GM23338 (cell line): ENCODE measurements around the gene SLC4A9. TPM values are rescaled to one million over a fixed set of nuclear protein-coding genes. Genes with fewer than 3 reads are reported as not detected.

Experiments
- ATAC-seq: fragments of 200-7000 bp; cut with Tn5 transposase; 3 replicates; pipeline ENCODE4 v1.9.1; 2020
- DNase-seq: peaks from one replicate; pipeline ENCODE4 v3.0.0-alpha.2; 2015; ENCODE audit warnings: low spot score
- H2AFZ ChIP-seq: fragments of 200-600 bp; sonication (generic); 2 replicates; pipeline ENCODE4 v1.8.0; 2016; ENCODE audit warnings: antibody characterized with exemption, mild to moderate bottlenecking, moderate library complexity
- H3F3A ChIP-seq: fragments of 200-600 bp; sonication (generic); replicated peaks from 2 replicates; pipeline ENCODE4 v1.8.0; 2017; ENCODE audit warnings: antibody characterized with exemption, mixed run types, low read depth
- H3K27ac ChIP-seq: fragments of 200-600 bp; sonication (generic); 2 replicates; pipeline ENCODE4 v1.6.1; 2016; ENCODE audit warnings: low read depth
- H3K27me3 ChIP-seq: fragments of 200-600 bp; sonication (generic); 2 replicates; pipeline ENCODE4 v1.8.0; 2016; ENCODE audit warnings: mild to moderate bottlenecking, mixed run types, moderate library complexity; ENCODE audit not compliant: insufficient read depth
- H3K36me3 ChIP-seq: fragments of 200-600 bp; sonication (generic); 2 replicates; pipeline ENCODE4 v1.8.0; 2016; ENCODE audit warnings: mild to moderate bottlenecking; ENCODE audit not compliant: insufficient read depth
- H3K4me1 ChIP-seq: fragments of 200-600 bp; sonication (generic); 2 replicates; pipeline ENCODE4 v1.8.0; 2016; ENCODE audit warnings: mild to moderate bottlenecking, moderate library complexity; ENCODE audit not compliant: insufficient read depth
- H3K4me2 ChIP-seq: fragments of 200-600 bp; sonication (generic); 2 replicates; pipeline ENCODE4 v1.7.1; 2017; ENCODE audit warnings: mixed run types
- H3K4me3 ChIP-seq: fragments of 200-600 bp; sonication (generic); 2 replicates; pipeline ENCODE4 v1.6.1; 2016; ENCODE audit warnings: mixed run types
- H3K79me2 ChIP-seq: fragments of 200-600 bp; sonication (generic); replicated peaks from 2 replicates; pipeline ENCODE4 v1.8.0; 2017; ENCODE audit warnings: mild to moderate bottlenecking; ENCODE audit not compliant: insufficient read depth
- H3K9me2 ChIP-seq: fragments of 200-600 bp; sonication (generic); 2 replicates; pipeline ENCODE4 v1.8.0; 2017; ENCODE audit not compliant: insufficient read depth
- H4K20me1 ChIP-seq: fragments of 200-600 bp; sonication (generic); replicated peaks from 2 replicates; pipeline ENCODE4 v1.8.0; 2017; ENCODE audit warnings: mild to moderate bottlenecking; ENCODE audit not compliant: insufficient read depth
- H3K27ac Mint-ChIP-seq: 2 replicates; pipeline ENCODE4 v1.8.0; 2020; ENCODE audit warnings: inconsistent platforms, mild to moderate bottlenecking, moderate library complexity, mixed read lengths
- H3K27me3 Mint-ChIP-seq: 3 replicates; pipeline ENCODE4 v1.8.0; 2022; ENCODE audit warnings: low read depth, mild to moderate bottlenecking, moderate library complexity, mixed read lengths, inconsistent platforms; ENCODE audit not compliant: insufficient read depth, poor library complexity
- H3K36me3 Mint-ChIP-seq: 3 replicates; pipeline ENCODE4 v1.8.0; 2021; ENCODE audit warnings: low read depth, mild to moderate bottlenecking, inconsistent platforms, moderate library complexity, mixed read lengths
- H3K4me1 Mint-ChIP-seq: 3 replicates; pipeline ENCODE4 v1.8.0; 2020; ENCODE audit warnings: mild to moderate bottlenecking, inconsistent platforms, mixed read lengths
- H3K4me3 Mint-ChIP-seq: 3 replicates; pipeline ENCODE4 v1.8.0; 2021; ENCODE audit warnings: moderate library complexity, mild to moderate bottlenecking, inconsistent platforms, mixed read lengths
- H3K9me3 Mint-ChIP-seq: 3 replicates; pipeline ENCODE4 v1.8.0; 2020; ENCODE audit warnings: moderate library complexity, mild to moderate bottlenecking, inconsistent platforms, mixed read lengths
- CREB1 ChIP-seq: fragments of 250-450 bp; sonication (Bioruptor Pico); IDR thresholded peaks from 2 replicates; pipeline ENCODE4 v1.5.0; 2020; ENCODE audit warnings: low read depth, mild to moderate bottlenecking, moderate library complexity
- CTCF ChIP-seq, 2 experiments: fragments of 200-600 bp in 1 of 2; sonication (generic) in 1 of 2; conservative IDR thresholded peaks; 2 replicates each; pipeline versions ENCODE4 v1.5.1 to v1.6.1; 2016 to 2017; ENCODE audit warnings: antibody characterized with exemption in 2 of 2, low read depth in 2 of 2, mild to moderate bottlenecking in 2 of 2, moderate library complexity in 1 of 2
- ETS1 ChIP-seq: IDR thresholded peaks from 2 replicates; pipeline ENCODE4 v1.6.1; 2016; ENCODE audit warnings: antibody characterized with exemption
- EZH2 ChIP-seq: fragments of 200-600 bp; sonication (generic); IDR thresholded peaks from one replicate; pipeline ENCODE4 v1.8.0; 2017; ENCODE audit warnings: antibody characterized with exemption, mild to moderate bottlenecking, low read depth; ENCODE audit not compliant: unreplicated experiment
- EZH2phosphoT487 ChIP-seq: fragments of 200-600 bp; sonication (generic); IDR thresholded peaks from one replicate; pipeline ENCODE4 v1.8.1; 2018; ENCODE audit warnings: antibody characterized with exemption; ENCODE audit not compliant: unreplicated experiment
- JUNB ChIP-seq: IDR thresholded peaks from one replicate; pipeline ENCODE4 v1.6.1; 2016; ENCODE audit warnings: antibody characterized with exemption; ENCODE audit not compliant: unreplicated experiment
- NANOG ChIP-seq: IDR thresholded peaks from 2 replicates; pipeline ENCODE4 v1.6.1; 2016; ENCODE audit warnings: antibody characterized with exemption, borderline replicate concordance
- POLR2AphosphoS5 ChIP-seq: IDR thresholded peaks from 2 replicates; pipeline ENCODE4 v1.6.1; 2016; ENCODE audit warnings: antibody characterized with exemption, low read depth
- REST ChIP-seq: IDR thresholded peaks from one replicate; pipeline ENCODE4 v1.6.1; 2018; ENCODE audit warnings: antibody characterized with exemption; ENCODE audit not compliant: unreplicated experiment
- STAT1 ChIP-seq: IDR thresholded peaks from one replicate; pipeline ENCODE4 v1.6.1; 2016; ENCODE audit warnings: antibody characterized with exemption; ENCODE audit not compliant: unreplicated experiment
- ZNF114 ChIP-seq: fragments of 250-450 bp; sonication (Bioruptor Pico); IDR thresholded peaks from 2 replicates; pipeline ENCODE4 v1.5.0; 2020; ENCODE audit warnings: mild to moderate bottlenecking, moderate library complexity
- ZNF331 ChIP-seq: fragments of 250-450 bp; sonication (Bioruptor Pico); IDR thresholded peaks from 2 replicates; pipeline ENCODE4 v1.5.0; 2020; ENCODE audit warnings: low read depth, mild to moderate bottlenecking, moderate library complexity
- ZNF462 ChIP-seq: fragments of 250-450 bp; sonication (Bioruptor Pico); IDR thresholded peaks from 2 replicates; pipeline ENCODE4 v1.5.0; 2020; ENCODE audit warnings: mild to moderate bottlenecking, moderate library complexity
- polyA plus RNA-seq: library from polyadenylated mRNA; unstranded; fragments of >200 nt; fragmentation: Nextera tagmentation; extraction: Ambion mirVana; gene quantifications from 2 replicates; pipeline ENCODE4 v1.2.1, GENCODE V29; 2016
- total RNA-seq: library from RNA; depleted of rRNA; stranded (reverse); fragments of >200 nt; shearing (Covaris generic); gene quantifications from 2 replicates; pipeline ENCODE4 v1.2.3, GENCODE V29; 2014

SLC4A9 gene
- total and polyA plus RNA-seq, 2 experiments from 2014 or later = 0.08 TPM; not detected in 1

GRCh38 chr5:140342896-140343295 is 17.1 kb upstream of the SLC4A9 start:
- DNase-seq = no peak
- H4K20me1 ChIP-seq = no peaks in the 10 kb centered on the region; the same call in 1 of the 2 replicates
- H3K27me3 ChIP-seq = peaks cover 15% of the 10 kb centered on the region
- H3F3A ChIP-seq = peaks cover 7% of the 10 kb centered on the region; the same call in 1 of the 2 replicates
- TF ChIP-seq ZNF114 (CRISPR knock-in tag) (no peak), ZNF462 (no peak), NANOG (no peak), ZNF331 (no peak), STAT1 (no peak), EZH2phosphoT487 (no peak), ETS1 (no peak), EZH2 (no peak), CTCF (conservative IDR thresholded peaks at IDR 0.05; ENCODE audit: low read depth in 2 of 2) (no peak), JUNB (no peak), CREB1 (CRISPR knock-in tag) (no peak), POLR2AphosphoS5 (no peak), REST (no peak)
- Mint-ChIP-seq H3K4me1 (peaks cover 20% of the 10 kb centered on the region), H3K36me3 (peaks cover 3% of the 10 kb centered on the region; the same call in 1 of the 3 replicates), H3K4me3 (no peak overlapping the region), H3K9me3 (no peaks in the 10 kb centered on the region; the same call in 2 of the 3 replicates), H3K27ac (no peak overlapping the region), H3K27me3 (peaks cover 14% of the 10 kb centered on the region)
- no peak overlapping the region for H3K4me2 ChIP-seq
- ATAC-seq = no peak
- no peak overlapping the region for H3K4me3 ChIP-seq
- H3K36me3 ChIP-seq = no peaks in the 10 kb centered on the region
- H3K9me2 ChIP-seq = no peaks in the 10 kb centered on the region
- no peaks in the 10 kb centered on the region for H3K79me2 ChIP-seq
- H3K27ac ChIP-seq = no peak overlapping the region
- no peak overlapping the region for H2AFZ ChIP-seq
- H3K4me1 ChIP-seq = peaks cover 14% of the 10 kb centered on the region
